Activated CD8-positive, alpha-beta T cell treated with anti-CD3 and anti-CD28 coated beads, Interleukin-2, amount 10 ng/mL, durations not matched to agents 7 days and 5 days (primary cell): ENCODE data around the gene SBNO2. TPM values are rescaled to one million over a fixed set of nuclear protein-coding genes. Genes with fewer than 3 reads are reported as not detected.

Experiments used
- ATAC-seq: fragments of 150-1000 bp; cut with Tn5 transposase; one replicate; pipeline ENCODE4 v1.10.0; 2021; ENCODE audit warnings: moderate library complexity
- CTCF ChIA-PET: fragments of 350-600 bp; sonication (Branson Sonifier 250); formaldehyde crosslinking; loops from one replicate; lab custom pipeline; 2021; ENCODE audit warnings: antibody characterized with exemption; lab: Charles Lee
- POLR2A ChIA-PET: fragments of 350-600 bp; sonication (Branson Sonifier 250); formaldehyde crosslinking; loops from one replicate; lab custom pipeline; 2021; ENCODE audit warnings: antibody characterized with exemption; lab: Charles Lee
- DNase-seq: peaks from one replicate; pipeline ENCODE4 v3.0.0-alpha.2; 2020
- H3K27ac Mint-ChIP-seq: one replicate; pipeline ENCODE4 v1.8.0; 2021; ENCODE audit warnings: mild to moderate bottlenecking, mixed read lengths
- H3K27me3 Mint-ChIP-seq: one replicate; pipeline ENCODE4 v1.8.0; 2021; ENCODE audit warnings: low read depth, mixed read lengths
- H3K36me3 Mint-ChIP-seq: one replicate; pipeline ENCODE4 v1.8.0; 2021; ENCODE audit warnings: low read depth, mixed read lengths
- H3K4me1 Mint-ChIP-seq: one replicate; pipeline ENCODE4 v1.8.0; 2021; ENCODE audit warnings: low read depth, mixed read lengths
- H3K4me3 Mint-ChIP-seq: one replicate; pipeline ENCODE4 v1.8.0; 2021; ENCODE audit warnings: mild to moderate bottlenecking, mixed read lengths
- H3K9me3 Mint-ChIP-seq: one replicate; pipeline ENCODE4 v1.8.0; 2022; ENCODE audit warnings: mixed read lengths; ENCODE audit not compliant: insufficient read depth
- total RNA-seq, 2 experiments: library from RNA; stranded (reverse); gene quantifications; one replicate each; pipeline ENCODE4 v1.2.3, GENCODE V29; 2021

SBNO2 gene
- total RNA-seq, 2 experiments from 2014 or later: 58.6 to 70.5 TPM

DNA sequence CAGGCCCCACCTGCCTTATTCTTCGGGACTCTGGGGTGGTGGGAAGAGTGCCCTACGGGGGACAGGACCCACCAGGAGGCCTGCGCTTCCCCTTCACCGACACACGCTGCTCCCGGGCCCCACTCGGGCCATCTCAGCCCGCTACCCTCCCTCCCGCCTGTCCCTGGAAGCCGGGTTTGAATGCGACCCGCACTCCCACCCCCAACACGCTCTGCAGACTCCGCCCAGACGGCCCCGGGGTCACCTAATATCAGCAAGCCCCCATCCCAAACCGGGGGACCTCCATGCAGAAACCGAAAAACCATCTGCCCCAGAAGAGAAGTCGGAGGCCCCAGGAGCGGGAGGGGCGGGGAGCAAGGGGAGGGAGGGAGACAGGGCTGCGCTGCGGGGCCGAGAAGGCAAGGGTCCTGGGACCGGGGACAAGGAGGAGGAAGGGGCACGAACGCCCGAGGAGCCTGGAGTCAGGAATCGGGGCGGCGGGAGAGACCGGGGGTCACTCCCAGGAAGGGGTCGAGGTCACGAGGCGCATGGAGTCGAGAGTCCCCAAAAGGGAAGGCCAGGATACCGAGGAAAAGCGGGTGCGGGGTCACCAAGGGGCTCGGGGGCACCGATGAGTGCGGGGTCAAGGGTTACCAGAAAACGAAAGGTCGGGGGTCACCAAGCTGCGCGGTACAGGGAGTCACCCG is 766 bp downstream of the SBNO2 start:
- POLR2A ChIA-PET: interaction anchor here (1.2 kb wide), 1 partner anchor 130 kb away, joined by 3 read pairs; no protein-coding TSS in a partner anchor
- H3K9me3 Mint-ChIP-seq: no peaks in the 10 kb centered on the region
- peaks cover 37% of the 10 kb centered on the region for H3K4me1 Mint-ChIP-seq
- peak; percentile 38 for ATAC-seq
- CTCF ChIA-PET: no interaction called here
- DNase-seq: peak; percentile 38
- peaks cover 13% of the 10 kb centered on the region for H3K36me3 Mint-ChIP-seq
- no peaks in the 10 kb centered on the region for H3K27me3 Mint-ChIP-seq
- peak overlapping the region; percentile 92 for H3K27ac Mint-ChIP-seq
- H3K4me3 Mint-ChIP-seq: peak overlapping the region; percentile 87

DNA sequence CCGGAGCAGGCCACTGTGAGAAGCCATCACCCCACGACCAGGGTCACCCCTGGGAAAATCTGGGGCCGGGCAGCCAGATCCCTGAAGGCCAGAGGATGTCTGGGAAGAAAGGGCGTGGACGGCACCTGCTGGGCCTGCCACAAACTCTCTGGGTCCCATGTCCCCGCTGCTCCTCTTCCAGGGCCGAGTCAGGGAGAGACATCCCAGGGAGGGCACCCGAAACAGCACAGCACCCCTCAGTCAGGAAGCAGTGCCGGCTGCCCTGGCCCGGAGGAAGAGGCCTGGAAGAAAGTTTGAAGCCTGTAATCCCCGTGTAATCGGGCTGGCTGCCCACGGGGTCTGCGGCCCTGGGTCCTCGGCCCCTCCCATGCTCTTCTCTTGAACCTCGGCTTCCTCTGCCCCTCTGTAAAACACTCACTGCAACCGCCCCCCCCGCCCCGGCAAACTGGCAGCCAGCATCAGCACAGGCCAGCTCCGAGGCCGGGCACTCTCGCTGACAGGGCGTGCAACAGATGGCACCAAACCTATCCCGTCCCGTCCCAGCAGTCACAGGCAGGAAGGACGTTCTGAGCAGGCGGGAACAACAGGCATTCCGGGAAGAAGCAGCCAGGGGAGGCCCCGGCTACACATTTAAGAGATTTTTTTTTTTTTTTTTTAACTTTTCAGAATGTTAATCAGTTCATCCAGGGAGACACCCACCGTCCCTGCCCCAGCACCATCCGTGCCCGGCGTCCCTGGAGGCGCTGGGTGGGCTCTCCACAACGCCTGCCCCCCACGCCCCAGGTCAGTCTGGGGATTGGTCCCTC is 1.5 kb downstream of the SBNO2 start:
- Mint-ChIP-seq H3K36me3 (peaks cover 13% of the 10 kb centered on the region), H3K27ac (peak overlapping the region; percentile 30), H3K4me1 (peaks cover 34% of the 10 kb centered on the region), H3K4me3 (peak overlapping the region; percentile 87), H3K9me3 (no peaks in the 10 kb centered on the region), H3K27me3 (no peaks in the 10 kb centered on the region)
- POLR2A ChIA-PET: no interaction called here
- ATAC-seq (no peak), DNase-seq (no peak)
- CTCF ChIA-PET: no interaction called here

DNA sequence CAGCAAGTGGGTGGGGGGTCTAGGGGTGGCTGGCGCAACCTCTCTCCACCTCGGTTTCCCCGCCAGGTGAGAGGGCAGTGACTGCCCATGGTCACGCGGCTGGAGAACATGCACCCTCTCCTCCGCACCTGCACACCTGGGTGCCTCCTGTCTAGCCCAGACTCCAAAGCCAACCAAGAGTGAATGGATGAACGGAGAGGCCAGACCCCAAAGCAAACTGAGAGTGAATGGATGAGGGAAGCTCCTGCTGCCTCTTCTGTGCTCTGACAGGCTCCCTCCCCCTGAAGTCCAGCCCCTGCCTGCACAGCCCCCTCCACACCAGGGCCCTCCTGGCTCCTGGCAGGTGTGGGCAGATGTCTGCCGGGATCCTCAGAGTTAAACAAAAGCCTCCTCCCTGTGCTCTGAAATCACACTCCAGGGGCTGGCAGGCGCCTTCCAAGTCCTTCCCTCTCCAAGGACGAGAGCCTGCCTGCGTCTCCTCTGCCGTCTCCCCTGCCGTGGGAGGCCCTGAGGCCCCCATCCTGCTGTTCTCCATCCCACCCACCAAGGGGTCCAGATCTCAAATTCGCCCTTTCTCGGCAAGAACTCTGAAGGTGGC is 2.2 kb downstream of the SBNO2 start:
- H3K9me3 Mint-ChIP-seq: no peaks in the 10 kb centered on the region
- ChIA-PET CTCF (no interaction called here), POLR2A (no interaction called here)
- no peak for ATAC-seq
- no peak overlapping the region for H3K27ac Mint-ChIP-seq
- peaks cover 29% of the 10 kb centered on the region for H3K4me1 Mint-ChIP-seq
- no peaks in the 10 kb centered on the region for H3K27me3 Mint-ChIP-seq
- H3K4me3 Mint-ChIP-seq: peak overlapping the region; percentile 87
- DNase-seq: no peak
- peaks cover 13% of the 10 kb centered on the region for H3K36me3 Mint-ChIP-seq

DNA sequence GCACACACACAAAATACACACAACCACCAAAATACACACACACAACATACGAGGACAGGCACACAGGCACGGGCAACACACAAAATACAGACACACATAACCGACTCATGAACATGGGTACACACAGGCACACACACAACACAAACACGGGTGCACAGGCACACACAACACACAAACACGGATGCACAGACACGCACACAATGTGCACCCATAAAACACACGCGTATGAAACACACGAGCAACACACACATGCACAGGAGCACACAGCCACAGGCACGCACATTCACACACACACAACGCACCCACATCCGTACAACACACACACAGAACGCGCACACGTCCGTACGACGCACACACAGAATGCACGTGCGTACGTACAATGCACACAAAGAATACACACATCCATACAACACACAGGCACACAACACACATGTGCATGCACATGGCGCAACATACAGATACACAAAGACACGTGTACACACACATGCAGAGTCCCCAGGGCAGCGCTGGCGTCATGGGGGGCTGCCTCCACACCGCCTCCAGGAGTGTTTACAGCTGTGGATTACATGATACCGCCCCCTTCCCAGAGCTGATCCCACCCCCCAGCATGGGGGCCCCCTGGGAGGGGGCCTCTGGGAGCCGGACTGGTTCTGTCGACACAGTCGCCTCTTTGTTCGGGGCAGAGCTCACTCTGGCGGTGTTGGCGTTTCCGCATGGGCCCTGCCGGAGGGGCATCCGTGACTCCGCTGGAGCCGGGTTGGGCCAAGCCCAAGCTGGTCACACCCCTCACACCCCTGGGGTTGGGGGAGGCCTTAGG is 2.9 kb downstream of the SBNO2 start:
- peaks cover 18% of the 10 kb centered on the region for H3K36me3 Mint-ChIP-seq
- no peak overlapping the region for H3K4me3 Mint-ChIP-seq
- no peaks in the 10 kb centered on the region for H3K27me3 Mint-ChIP-seq
- no peak for DNase-seq
- CTCF ChIA-PET: no interaction called here
- no peaks in the 10 kb centered on the region for H3K9me3 Mint-ChIP-seq
- peaks cover 29% of the 10 kb centered on the region for H3K4me1 Mint-ChIP-seq
- POLR2A ChIA-PET: no interaction called here
- ATAC-seq: no peak
- peak overlapping the region; percentile 2 for H3K27ac Mint-ChIP-seq

DNA sequence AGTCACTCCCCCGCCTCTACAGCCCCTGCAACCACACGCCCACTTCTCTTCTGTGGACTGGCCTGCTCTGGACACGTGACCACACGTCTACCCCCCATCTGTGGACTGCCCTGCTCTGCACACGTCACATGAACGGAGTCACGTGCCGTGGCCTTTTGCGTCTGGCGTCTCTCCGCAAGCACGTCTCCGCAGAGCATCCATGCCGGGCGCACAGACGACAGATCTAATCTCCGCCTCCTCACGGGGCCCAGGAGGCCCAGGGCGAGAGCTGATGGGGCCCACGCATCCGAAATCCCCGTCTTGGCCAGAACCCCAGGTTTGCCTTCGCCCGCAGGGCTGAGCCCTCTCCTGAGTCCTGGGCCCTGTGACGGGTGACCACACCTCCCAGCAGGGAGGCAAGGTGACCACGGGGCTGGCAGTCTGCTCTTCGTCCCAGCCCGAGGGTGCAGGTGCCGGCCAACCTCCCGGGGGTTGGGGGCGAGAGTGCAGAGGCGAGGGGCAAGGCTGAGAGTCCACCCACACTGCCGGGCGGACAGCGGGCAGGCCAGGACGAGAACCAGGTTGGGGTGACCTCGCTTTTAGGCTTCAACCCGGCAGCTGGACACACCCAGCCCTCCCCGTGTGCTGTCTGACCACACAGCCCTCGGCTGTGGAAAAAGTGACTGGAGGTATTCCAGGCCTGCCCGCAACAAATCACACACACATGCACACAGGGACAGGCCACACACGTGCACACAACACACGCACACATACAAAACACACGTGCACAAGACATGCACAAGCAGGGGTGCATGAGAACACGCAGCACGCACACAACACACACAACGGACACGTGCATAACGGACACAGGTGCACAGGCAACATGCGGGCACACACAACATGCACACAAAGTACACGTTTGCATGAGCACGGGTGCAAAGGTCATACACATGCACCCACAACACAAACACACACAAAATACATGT is 3.9 kb downstream of the SBNO2 start:
- peaks cover 29% of the 10 kb centered on the region for H3K4me1 Mint-ChIP-seq
- no peaks in the 10 kb centered on the region for H3K27me3 Mint-ChIP-seq
- H3K4me3 Mint-ChIP-seq: no peak overlapping the region
- DNase-seq (no peak), ATAC-seq (no peak)
- peak overlapping the region; percentile 2 for H3K27ac Mint-ChIP-seq
- POLR2A ChIA-PET: no interaction called here
- CTCF ChIA-PET: no interaction called here
- peaks cover 18% of the 10 kb centered on the region for H3K36me3 Mint-ChIP-seq
- no peaks in the 10 kb centered on the region for H3K9me3 Mint-ChIP-seq

DNA sequence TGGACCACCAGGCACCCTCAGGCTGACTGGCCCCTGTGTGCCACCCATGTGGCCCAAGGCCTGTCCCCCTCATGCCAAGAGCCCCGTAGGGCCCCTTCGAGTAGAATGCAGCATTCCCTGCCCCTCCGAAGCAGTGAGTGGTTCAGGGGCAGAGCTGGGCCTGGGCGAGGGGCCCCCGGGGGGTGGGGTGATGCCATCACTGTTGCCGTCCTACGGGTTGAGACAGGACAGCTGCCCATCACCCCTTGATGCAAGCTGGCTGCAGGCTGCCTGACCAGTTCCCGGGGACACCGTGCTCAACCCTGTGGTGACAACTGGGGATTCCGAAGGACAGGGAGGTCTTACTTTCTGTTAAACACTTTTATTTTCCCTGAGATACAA is 4.7 kb downstream of the SBNO2 start:
- peaks cover 25% of the 10 kb centered on the region for H3K4me1 Mint-ChIP-seq
- POLR2A ChIA-PET: interaction anchor here (0.6 kb wide), 1 partner anchor 88 kb away, joined by 3 read pairs; no protein-coding TSS in a partner anchor

DNA sequence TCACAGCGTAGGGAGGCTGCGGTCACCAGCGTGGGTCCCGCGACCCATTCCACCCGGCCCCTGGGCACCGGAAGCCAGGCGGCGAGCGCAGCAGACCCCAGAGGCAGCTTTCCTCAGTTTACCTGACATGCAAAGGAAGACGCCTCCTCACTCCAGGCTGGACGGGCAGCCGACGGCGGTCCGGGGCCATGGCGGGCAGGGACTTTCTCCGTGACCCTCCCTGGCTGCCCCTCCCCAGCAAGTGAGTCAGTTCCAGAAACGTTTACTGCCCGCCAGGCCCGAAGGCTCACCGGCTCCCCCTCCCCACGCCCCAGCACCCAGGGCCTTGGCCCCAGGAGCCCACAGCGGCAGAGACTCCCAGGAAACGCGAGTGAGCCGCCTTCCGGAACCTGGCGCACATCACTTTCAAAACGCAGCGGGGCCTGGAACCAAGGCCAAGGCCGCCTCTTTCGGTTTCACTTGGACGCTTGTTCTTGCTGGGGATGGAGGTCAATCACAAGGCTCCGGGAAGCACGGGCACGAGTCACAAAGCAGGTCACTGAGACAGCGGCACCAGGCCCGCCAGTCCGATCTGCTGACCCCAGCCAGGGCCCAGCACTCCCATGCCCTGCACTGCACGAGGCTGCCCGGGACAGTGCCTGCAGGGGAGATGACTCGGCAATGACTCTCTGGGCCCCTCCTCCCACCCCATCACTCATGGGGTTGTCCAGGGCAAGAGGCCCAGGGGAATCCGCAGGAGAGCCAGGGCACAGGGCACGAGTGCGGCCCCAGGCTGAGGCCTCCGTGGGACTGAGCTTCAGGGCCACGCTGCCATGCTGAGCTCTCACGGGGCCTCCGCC is 5.3 kb downstream of the SBNO2 start:
- peaks cover 23% of the 10 kb centered on the region for H3K4me1 Mint-ChIP-seq
- no peaks in the 10 kb centered on the region for H3K27me3 Mint-ChIP-seq
- ATAC-seq (no peak), DNase-seq (no peak)
- no peak overlapping the region for H3K4me3 Mint-ChIP-seq
- H3K9me3 Mint-ChIP-seq: no peaks in the 10 kb centered on the region
- peaks cover 18% of the 10 kb centered on the region for H3K36me3 Mint-ChIP-seq
- no peak overlapping the region for H3K27ac Mint-ChIP-seq
- CTCF ChIA-PET: interaction anchor here (1.8 kb wide), 1 partner anchor 56 kb away, joined by 6 read pairs; no protein-coding TSS in a partner anchor
- POLR2A ChIA-PET: interaction anchor here (0.6 kb wide), 1 partner anchor 88 kb away, joined by 3 read pairs; no protein-coding TSS in a partner anchor

More for the DNA sequence above, 4.7 kb downstream of the SBNO2 start:
- Mint-ChIP-seq H3K27me3 (no peaks in the 10 kb centered on the region), H3K36me3 (peaks cover 18% of the 10 kb centered on the region), H3K9me3 (no peaks in the 10 kb centered on the region), H3K4me3 (no peak overlapping the region), H3K27ac (no peak overlapping the region)
- ATAC-seq (no peak), DNase-seq (no peak)
- CTCF ChIA-PET: no interaction called here

DNA sequence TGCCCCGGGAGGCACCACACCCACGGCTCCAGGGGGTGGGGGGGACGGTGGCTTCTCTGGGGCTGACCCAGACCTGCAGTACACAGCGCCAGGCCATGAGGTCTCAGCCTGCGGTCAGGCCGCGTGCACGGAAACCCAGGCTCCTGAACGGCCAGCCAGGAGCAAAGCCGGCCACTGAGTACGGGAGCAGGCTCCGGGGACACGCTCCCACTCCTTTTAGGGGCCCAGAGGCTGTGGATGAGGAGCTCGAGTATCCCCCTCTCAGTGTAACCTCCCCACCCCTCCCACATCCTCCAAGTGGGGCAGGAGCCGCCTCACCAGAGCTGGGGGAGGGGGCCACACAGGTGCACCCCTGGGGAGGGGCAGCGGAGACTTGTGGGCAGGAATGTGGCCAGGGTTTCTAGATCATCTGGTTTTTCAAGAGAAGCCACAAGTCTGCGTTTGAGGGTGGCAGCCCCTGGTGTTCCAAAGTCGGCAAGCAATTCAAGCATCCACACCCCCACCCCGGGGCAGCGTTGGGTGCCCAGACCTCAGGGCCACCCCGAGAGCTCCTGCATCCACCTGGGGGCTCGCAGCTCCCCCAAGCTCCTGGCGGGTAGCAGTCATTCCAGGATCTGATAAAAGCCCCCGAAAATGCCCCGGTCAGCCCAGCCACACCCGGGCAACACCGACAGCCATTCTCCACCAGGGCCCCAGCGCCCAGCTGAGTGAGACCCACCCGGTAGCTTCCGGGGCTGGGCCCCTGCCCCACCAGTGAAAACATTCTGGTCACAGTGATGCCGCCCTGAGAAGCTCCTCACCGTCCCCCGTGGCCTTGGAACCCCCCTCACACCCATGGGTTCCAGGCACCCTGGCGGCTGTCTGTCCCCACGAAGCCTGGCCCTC is 6.1 kb downstream of the SBNO2 start:
- Mint-ChIP-seq H3K36me3 (peaks cover 18% of the 10 kb centered on the region), H3K27ac (no peak overlapping the region), H3K9me3 (no peaks in the 10 kb centered on the region), H3K27me3 (no peaks in the 10 kb centered on the region), H3K4me3 (no peak overlapping the region), H3K4me1 (peaks cover 21% of the 10 kb centered on the region)
- ChIA-PET POLR2A (no interaction called here), CTCF (interaction anchor here (1.8 kb wide), 1 partner anchor 55 kb away, joined by 6 read pairs; no protein-coding TSS in a partner anchor)
- DNase-seq: no peak
- ATAC-seq: no peak

DNA sequence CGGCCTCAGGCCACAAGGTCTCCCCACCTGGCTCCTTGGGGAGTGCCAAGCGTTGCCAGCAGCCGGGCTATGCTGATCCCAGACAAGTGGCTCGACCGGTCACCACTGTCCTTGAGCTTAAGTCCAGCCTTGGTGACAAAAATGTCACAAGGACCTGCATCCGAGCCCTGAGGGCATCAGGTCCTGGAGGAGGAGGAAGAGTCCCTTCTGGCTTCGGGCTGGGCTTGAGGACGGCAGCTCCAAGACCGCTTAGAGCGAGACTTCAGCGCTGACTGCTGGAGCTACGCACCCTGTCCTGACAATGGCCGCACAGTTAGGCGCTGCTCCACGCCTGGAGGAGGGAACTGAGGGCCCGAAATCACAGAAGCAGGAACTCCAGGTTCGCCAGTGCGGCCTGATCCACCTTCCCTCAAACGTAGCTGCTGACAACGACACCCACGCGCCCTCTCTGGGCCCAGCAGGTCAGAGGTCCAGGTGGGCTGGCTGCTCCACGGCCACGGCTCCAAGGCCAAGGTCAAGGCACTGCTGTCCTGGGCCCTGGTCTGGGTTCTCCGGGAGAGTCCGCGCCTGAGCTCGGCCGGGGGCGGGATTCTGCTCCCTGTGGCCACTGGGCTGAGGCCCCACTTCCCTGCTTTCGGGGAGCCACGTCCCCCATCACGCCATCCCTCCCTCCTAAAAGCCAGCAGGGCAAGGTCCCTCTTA is 7.0 kb downstream of the SBNO2 start:
- DNase-seq (no peak), ATAC-seq (no peak)
- H3K27me3 Mint-ChIP-seq: no peaks in the 10 kb centered on the region
- no peaks in the 10 kb centered on the region for H3K9me3 Mint-ChIP-seq
- H3K27ac Mint-ChIP-seq: no peak overlapping the region
- CTCF ChIA-PET: interaction anchor here (1.8 kb wide), 1 partner anchor 54 kb away, joined by 6 read pairs; no protein-coding TSS in a partner anchor
- POLR2A ChIA-PET: no interaction called here
- H3K4me1 Mint-ChIP-seq: peaks cover 16% of the 10 kb centered on the region
- no peak overlapping the region for H3K4me3 Mint-ChIP-seq
- peaks cover 16% of the 10 kb centered on the region for H3K36me3 Mint-ChIP-seq
